Head of caudate nucleus (tissue), 42 donors: ENCODE results near the gene CLCA2.

Experiments used
- DNase-seq, 42 donors: peaks; one replicate each; pipeline versions ENCODE4 v3.0.0 to v3.0.0-alpha.2; 2020 to 2021; ENCODE audit warnings: mixed read lengths in 7 of 42
- intact Hi-C: fragments of 100-400 bp; cut with DNase I; formaldehyde crosslinking; loops from one replicate; pipeline ENCODE4 v1.15.0; 2022

CLCA2 gene, protein sequence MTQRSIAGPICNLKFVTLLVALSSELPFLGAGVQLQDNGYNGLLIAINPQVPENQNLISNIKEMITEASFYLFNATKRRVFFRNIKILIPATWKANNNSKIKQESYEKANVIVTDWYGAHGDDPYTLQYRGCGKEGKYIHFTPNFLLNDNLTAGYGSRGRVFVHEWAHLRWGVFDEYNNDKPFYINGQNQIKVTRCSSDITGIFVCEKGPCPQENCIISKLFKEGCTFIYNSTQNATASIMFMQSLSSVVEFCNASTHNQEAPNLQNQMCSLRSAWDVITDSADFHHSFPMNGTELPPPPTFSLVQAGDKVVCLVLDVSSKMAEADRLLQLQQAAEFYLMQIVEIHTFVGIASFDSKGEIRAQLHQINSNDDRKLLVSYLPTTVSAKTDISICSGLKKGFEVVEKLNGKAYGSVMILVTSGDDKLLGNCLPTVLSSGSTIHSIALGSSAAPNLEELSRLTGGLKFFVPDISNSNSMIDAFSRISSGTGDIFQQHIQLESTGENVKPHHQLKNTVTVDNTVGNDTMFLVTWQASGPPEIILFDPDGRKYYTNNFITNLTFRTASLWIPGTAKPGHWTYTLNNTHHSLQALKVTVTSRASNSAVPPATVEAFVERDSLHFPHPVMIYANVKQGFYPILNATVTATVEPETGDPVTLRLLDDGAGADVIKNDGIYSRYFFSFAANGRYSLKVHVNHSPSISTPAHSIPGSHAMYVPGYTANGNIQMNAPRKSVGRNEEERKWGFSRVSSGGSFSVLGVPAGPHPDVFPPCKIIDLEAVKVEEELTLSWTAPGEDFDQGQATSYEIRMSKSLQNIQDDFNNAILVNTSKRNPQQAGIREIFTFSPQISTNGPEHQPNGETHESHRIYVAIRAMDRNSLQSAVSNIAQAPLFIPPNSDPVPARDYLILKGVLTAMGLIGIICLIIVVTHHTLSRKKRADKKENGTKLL

DNA sequence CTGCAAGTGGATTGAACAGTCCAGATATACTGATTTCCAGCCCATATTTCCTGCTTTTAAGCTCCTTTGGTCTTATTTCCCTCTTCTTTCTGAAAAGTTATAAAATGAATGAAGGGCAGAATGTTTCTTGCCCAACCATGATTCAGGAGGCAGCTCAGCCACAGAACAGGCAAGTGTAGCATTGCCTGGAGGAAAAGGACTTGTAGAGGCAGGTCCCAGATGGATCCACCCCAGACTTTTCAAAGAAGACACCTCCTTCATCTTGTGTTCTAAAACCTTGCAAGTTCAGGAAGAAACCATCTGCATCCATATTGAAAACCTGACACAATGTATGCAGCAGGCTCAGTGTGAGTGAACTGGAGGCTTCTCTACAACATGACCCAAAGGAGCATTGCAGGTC, at the start of gene CLCA2:
TSS of gene CLCA2 (plus strand) at position 299 of the 400 bp plus-strand sequence. CDS start at position 376, 77 bp downstream.
- DNase-seq = no peak
- intact Hi-C loops = no loop called here

DNA sequence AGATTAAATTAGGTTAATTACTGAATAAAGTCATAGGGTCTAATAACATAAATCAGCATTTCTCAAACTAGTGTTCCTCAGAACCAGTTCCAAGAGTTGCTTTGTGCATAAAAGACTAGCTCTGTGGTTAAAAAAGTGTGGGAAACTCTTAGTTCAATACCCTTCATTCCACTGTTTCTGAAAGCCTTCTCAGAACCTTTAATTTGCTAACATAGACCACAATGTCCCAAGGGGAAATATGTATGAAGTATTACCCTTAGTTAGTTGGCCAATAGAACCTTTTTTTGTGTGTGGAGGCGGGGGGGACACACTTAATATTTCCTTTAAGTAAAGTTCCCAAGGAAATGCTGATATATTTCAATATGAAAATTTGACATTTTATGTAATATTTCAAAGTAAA, 48.3 kb upstream of the CLCA2 start:
- no peak for DNase-seq
- intact Hi-C loops = no loop called here

DNA sequence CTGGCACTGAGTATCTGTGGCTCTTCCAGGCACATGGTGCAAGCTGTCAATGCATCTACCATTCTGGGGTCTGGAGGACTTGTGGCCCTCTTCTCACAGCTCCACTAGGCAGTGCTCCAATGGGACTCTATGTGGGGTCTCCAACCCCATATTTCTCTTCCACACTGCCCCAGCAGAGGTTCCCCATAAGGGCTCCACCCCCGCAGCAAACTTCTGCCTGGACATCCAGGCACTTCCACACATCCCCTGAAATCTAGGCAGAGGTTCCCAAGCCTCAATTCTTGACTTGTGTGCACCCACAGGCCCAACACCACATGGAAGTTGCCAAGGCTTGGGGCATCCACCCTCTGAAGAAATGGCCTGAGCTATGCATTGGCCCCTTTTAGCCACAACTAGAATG, 46.6 kb upstream of the CLCA2 start:
- intact Hi-C loops = no loop called here
- DNase-seq = no peak

DNA sequence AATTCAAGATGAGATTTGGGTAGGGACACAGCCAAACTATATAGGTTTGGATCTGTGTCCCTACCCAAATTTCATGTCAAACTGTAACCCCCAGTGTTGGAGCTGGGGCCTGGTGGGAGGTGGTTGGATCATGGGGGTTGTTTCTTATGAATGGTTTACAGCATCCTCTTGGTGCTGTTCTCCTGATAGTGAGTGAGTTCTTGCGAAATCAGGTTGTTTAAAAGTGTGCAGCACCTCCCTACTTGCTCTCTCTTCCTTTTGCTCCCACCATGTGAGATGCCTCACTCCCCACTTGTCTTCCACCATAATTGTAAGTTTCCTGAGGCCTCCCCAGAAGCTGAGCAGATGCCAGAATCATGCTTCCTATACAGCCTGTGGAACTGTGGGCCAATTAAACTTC, 45.2 kb upstream of the CLCA2 start:
- DNase-seq = no peak
- intact Hi-C loops = no loop called here

- peak in 6 of 42 donors; percentile 7 to 54 (median 15) for DNase-seq
- intact Hi-C loops = loop anchor here (10.0 kb wide), 1 partner anchor 124 kb away; no protein-coding TSS in a partner anchor
Observed at GRCh38 chr1:86380257-86380861, 43.6 kb upstream of the CLCA2 start.

GRCh38 chr1:86381223-86381622, 42.7 kb upstream of the CLCA2 start:
- intact Hi-C loops = loop anchor here (10.0 kb wide), 1 partner anchor 124 kb away; no protein-coding TSS in a partner anchor
- DNase-seq = no peak

DNA sequence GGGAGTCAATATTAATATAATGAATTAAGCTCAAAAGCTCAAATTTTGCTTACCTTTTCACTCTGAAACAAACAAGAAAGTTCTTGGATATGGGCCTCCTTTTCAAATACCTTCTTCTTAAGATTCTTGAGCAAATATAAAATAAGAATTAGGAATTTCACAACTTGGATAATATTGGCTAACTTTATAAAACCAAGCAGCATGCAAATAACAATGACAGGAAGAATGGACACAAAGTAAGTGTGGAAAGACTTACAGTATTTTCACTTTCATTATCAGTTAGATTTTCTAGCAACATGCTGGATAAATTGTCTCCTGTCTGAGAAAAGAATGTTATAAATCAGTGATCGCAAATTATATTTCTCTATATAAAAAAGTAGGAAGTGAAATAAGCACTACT, 41.1 kb upstream of the CLCA2 start:
- intact Hi-C loops = loop anchor here (10.0 kb wide), 1 partner anchor 122 kb away; no protein-coding TSS in a partner anchor
- no peak for DNase-seq

- intact Hi-C loops = loop anchor here (10.0 kb wide), 1 partner anchor 117 kb away; no protein-coding TSS in a partner anchor
- no peak for DNase-seq
Observed at GRCh38 chr1:86387916-86388627, 35.9 kb upstream of the CLCA2 start.

GRCh38 chr1:86388777-86389176, 35.2 kb upstream of the CLCA2 start:
- intact Hi-C loops = loop anchor here (10.0 kb wide), 1 partner anchor 116 kb away; no protein-coding TSS in a partner anchor

DNA sequence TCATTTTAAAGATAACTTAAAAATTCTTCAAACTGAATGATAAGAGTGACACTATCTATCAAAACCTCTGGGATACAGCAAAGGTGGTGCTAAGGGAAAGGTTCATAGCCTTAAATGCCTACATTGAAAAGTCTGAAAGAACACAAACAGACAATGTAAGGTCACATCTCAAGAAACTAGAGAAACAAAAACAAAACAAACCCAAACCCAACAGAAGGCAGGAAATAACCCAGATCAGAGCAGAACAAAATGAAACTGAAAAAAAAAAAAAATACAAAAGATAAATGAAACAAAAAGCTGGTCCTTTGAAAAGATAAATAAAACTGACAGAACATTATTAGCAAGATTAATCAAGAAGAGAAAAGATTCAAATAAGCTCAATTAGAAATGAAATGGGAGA, 34.7 kb upstream of the CLCA2 start:
- no peak for DNase-seq
- intact Hi-C loops = loop anchor here (10.0 kb wide), 1 partner anchor 115 kb away; no protein-coding TSS in a partner anchor

More at GRCh38 chr1:86388777-86389176, 35.2 kb upstream of the CLCA2 start:
- DNase-seq = no peak

- DNase-seq = no peak
- intact Hi-C loops = loop anchor here (10.0 kb wide), 1 partner anchor 310 kb away; the partner anchor contains the start of gene SH3GLB1
Observed at GRCh38 chr1:86394416-86394815, 29.6 kb upstream of the CLCA2 start.

GRCh38 chr1:86395751-86396497, 28.0 kb upstream of the CLCA2 start, which contains the start of gene ODF2L:
ODF2L (minus strand) TSS chr1:86396323; CDS start chr1:86387027, 9,296 bp downstream.
- intact Hi-C loops = loop anchor here (10.0 kb wide), 1 partner anchor 309 kb away; the partner anchor contains the start of gene SH3GLB1
- DNase-seq = peak; percentile 85 to 98 (median 95)

GRCh38 chr1:86396498-86396890, 27.5 kb upstream of the CLCA2 start:
- intact Hi-C loops = loop anchor here (10.0 kb wide), 1 partner anchor 308 kb away; the partner anchor contains the start of gene SH3GLB1
- peak in 8 of 42 donors; percentile 5 to 32 (median 25) for DNase-seq

GRCh38 chr1:86409416-86410021, 14.5 kb upstream of the CLCA2 start:
- intact Hi-C loops = no loop called here
- DNase-seq = no peak

DNA sequence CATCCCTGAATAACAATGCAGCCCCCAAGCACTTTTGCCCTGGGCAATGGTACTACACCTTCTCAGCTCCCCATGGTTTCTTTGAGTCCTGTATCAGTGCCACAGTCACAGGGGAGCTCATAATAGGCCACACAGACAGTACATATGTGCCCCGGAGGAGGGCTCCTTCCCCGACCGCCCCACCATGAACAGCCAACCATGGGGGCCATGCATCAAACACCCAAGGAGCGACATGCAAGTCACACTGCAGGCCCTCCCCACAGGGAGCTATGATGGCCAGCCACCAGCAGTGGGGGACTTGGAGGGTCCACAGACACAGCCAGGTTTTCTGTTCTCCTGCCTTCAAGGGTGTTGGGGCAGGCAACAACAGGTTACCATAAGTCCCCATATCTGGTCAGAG, 13.1 kb upstream of the CLCA2 start:
- intact Hi-C loops = no loop called here
- no peak for DNase-seq

- no peak for DNase-seq
- intact Hi-C loops = no loop called here
Observed at GRCh38 chr1:86416343-86416742, 7.6 kb upstream of the CLCA2 start.
